Smooth muscle cell (in vitro differentiated cells): ENCODE data around the gene VIPR2. TPM values are rescaled to one million over a fixed set of nuclear protein-coding genes. Genes with fewer than 3 reads are reported as not detected.
"Not testable (repeated sequence)": the region's sequence is repeated elsewhere in the genome, so short reads cannot be mapped to it uniquely, and the experiment has no call there.

Source experiments
- DNase-seq: peaks from one replicate; lab custom pipeline; 2025; ENCODE audit not compliant: unreplicated experiment; lab: John Stamatoyannopoulos, UW
- H2AFZ ChIP-seq: fragments of 200-600 bp; sonication (generic); 2 replicates; pipeline ENCODE4 v1.6.0; 2016; ENCODE audit warnings: antibody characterized with exemption, low read depth, mild to moderate bottlenecking
- H3F3A ChIP-seq: fragments of 200-600 bp; sonication (generic); 2 replicates; pipeline ENCODE4 v1.6.0; 2017; ENCODE audit warnings: antibody characterized with exemption, low read depth
- H3K27ac ChIP-seq: fragments of 200-600 bp; sonication (generic); 2 replicates; pipeline ENCODE4 v1.5.1; 2016; ENCODE audit warnings: low read depth, mild to moderate bottlenecking
- H3K27me3 ChIP-seq: fragments of 200-600 bp; sonication (generic); 2 replicates; pipeline ENCODE4 v1.6.1; 2016; ENCODE audit warnings: low read depth, mild to moderate bottlenecking
- H3K36me3 ChIP-seq: fragments of 200-600 bp; sonication (generic); 2 replicates; pipeline ENCODE4 v1.5.1; 2016; ENCODE audit warnings: low read depth
- H3K4me1 ChIP-seq: fragments of 200-600 bp; sonication (generic); 2 replicates; pipeline ENCODE4 v1.5.1; 2016; ENCODE audit warnings: low read depth
- H3K4me2 ChIP-seq: fragments of 200-600 bp; sonication (generic); 2 replicates; pipeline ENCODE4 v1.6.0; 2016; ENCODE audit warnings: mild to moderate bottlenecking
- H3K4me3 ChIP-seq: fragments of 200-600 bp; sonication (generic); 2 replicates; pipeline ENCODE4 v1.5.1; 2016; ENCODE audit warnings: mild to moderate bottlenecking
- H3K79me2 ChIP-seq: fragments of 200-600 bp; sonication (generic); 2 replicates; pipeline ENCODE4 v1.6.0; 2016; ENCODE audit warnings: low read depth, mild to moderate bottlenecking
- H3K9ac ChIP-seq: fragments of 200-600 bp; sonication (generic); 2 replicates; pipeline ENCODE4 v1.6.0; 2016; ENCODE audit warnings: low read depth
- H3K9me3 ChIP-seq: fragments of 200-600 bp; sonication (generic); replicated peaks from 2 replicates; pipeline ENCODE4 v1.5.1; 2016; ENCODE audit warnings: low read depth
- H4K20me1 ChIP-seq: fragments of 200-600 bp; sonication (generic); 2 replicates; pipeline ENCODE4 v1.6.0; 2016; ENCODE audit warnings: low read depth
- CTCF ChIP-seq: fragments of 200-600 bp; sonication (generic); IDR thresholded peaks from 2 replicates; pipeline ENCODE4 v1.5.1; 2017; ENCODE audit warnings: borderline replicate concordance, mild to moderate bottlenecking, antibody characterized with exemption; ENCODE audit not compliant: insufficient read depth, poor library complexity, severe bottlenecking
- WGBS: methylation state at CpG from one replicate; pipeline ENCODE4 v1.1.7; 2016; ENCODE audit warnings: low lambda C conversion rate; 5-methylcytosine and 5-hydroxymethylcytosine counted together
- polyA plus RNA-seq: library from polyadenylated mRNA; unstranded; fragments of >200 nt; fragmentation: Nextera tagmentation; extraction: Ambion mirVana; gene quantifications from 2 replicates; pipeline ENCODE4 v1.2.1, GENCODE V29; 2016
- total RNA-seq: library from RNA; depleted of rRNA; stranded (reverse); fragments of >200 nt; gene quantifications from 2 replicates; pipeline ENCODE4 v1.2.3, GENCODE V29; 2014

Gene VIPR2
- total and polyA plus RNA-seq, 2 experiments from 2014 or later: not detected

GRCh38 chr7:159103382-159104187, 41.1 kb downstream of the VIPR2 start:
- Histone ChIP-seq H3K36me3 (no peaks in the 10 kb centered on the region), H3K4me3 (no peak overlapping the region), H3K9ac (no peak overlapping the region), H3F3A (no peaks in the 10 kb centered on the region), H3K79me2 (no peaks in the 10 kb centered on the region), H3K27ac (no peak overlapping the region), H2AFZ (no peak overlapping the region), H3K4me2 (no peak overlapping the region), H3K4me1 (peaks cover 6% of the 10 kb centered on the region), H4K20me1 (no peaks in the 10 kb centered on the region), H3K27me3 (peaks cover 5% of the 10 kb centered on the region), H3K9me3 (no peaks in the 10 kb centered on the region)
- no peak for DNase-seq
- WGBS: 95% methylated on average over 21 of the region's 21 CpGs
- no peak for TF ChIP-seq CTCF

- no peaks in the 10 kb centered on the region for H3K36me3 ChIP-seq
- no peaks in the 10 kb centered on the region for H3K9me3 ChIP-seq
Observed at GRCh38 chr7:159102681-159103381, 41.8 kb downstream of the VIPR2 start.

GRCh38 chr7:159101661-159102091, 43.0 kb downstream of the VIPR2 start:
- H3K79me2 ChIP-seq, H3K36me3 ChIP-seq, H2AFZ ChIP-seq, H3K27ac ChIP-seq, H3F3A ChIP-seq, H3K9ac ChIP-seq, H3K4me3 ChIP-seq, H3K9me3 ChIP-seq, H4K20me1 ChIP-seq, H3K4me1 ChIP-seq, H3K4me2 ChIP-seq, DNase-seq, H3K27me3 ChIP-seq: not testable (repeated sequence)
- 96% methylated on average over 40 of the region's 42 CpGs for WGBS

More at GRCh38 chr7:159102681-159103381, 41.8 kb downstream of the VIPR2 start:
- WGBS: 85% methylated on average over 14 of the region's 14 CpGs
- peaks cover 6% of the 10 kb centered on the region for H3K4me1 ChIP-seq
- no peak overlapping the region for H2AFZ ChIP-seq
- no peak overlapping the region for H3K27ac ChIP-seq
- H4K20me1 ChIP-seq: no peaks in the 10 kb centered on the region
- H3K79me2 ChIP-seq: no peaks in the 10 kb centered on the region
- no peak overlapping the region for H3K4me2 ChIP-seq
- H3K9ac ChIP-seq: no peak overlapping the region
- DNase-seq: no peak
- H3K4me3 ChIP-seq: no peak overlapping the region
- no peaks in the 10 kb centered on the region for H3F3A ChIP-seq
- TF ChIP-seq CTCF: no peak
- peaks cover 5% of the 10 kb centered on the region for H3K27me3 ChIP-seq

GRCh38 chr7:159101083-159101395, 43.6 kb downstream of the VIPR2 start:
- DNase-seq, H3K4me2 ChIP-seq, H3K9ac ChIP-seq, H3K79me2 ChIP-seq, H2AFZ ChIP-seq, H3F3A ChIP-seq, H3K36me3 ChIP-seq, H3K4me1 ChIP-seq, H3K27ac ChIP-seq, H3K9me3 ChIP-seq, H3K4me3 ChIP-seq, H3K27me3 ChIP-seq, H4K20me1 ChIP-seq: not testable (repeated sequence)
- WGBS: 98% methylated on average over 33 of the region's 33 CpGs

- not testable (repeated sequence) for H4K20me1 ChIP-seq, H3K9me3 ChIP-seq, H3K36me3 ChIP-seq, H3K9ac ChIP-seq, DNase-seq, H3F3A ChIP-seq, H3K27me3 ChIP-seq, H3K4me2 ChIP-seq, H3K27ac ChIP-seq, H3K4me3 ChIP-seq, H2AFZ ChIP-seq, H3K4me1 ChIP-seq, H3K79me2 ChIP-seq
- 96% methylated on average over 37 of the region's 37 CpGs for WGBS
Observed at GRCh38 chr7:159100281-159101082, 44.2 kb downstream of the VIPR2 start.
